Gastrocnemius medialis (tissue), 4 donors: Measurements from ENCODE around the gene KDELR3. TPM values are rescaled to one million over a fixed set of nuclear protein-coding genes. Genes with fewer than 3 reads are reported as not detected.

Experiments
- ATAC-seq, 2 donors: fragments of 150-250 bp; one replicate each; pipeline ENCODE4 v1.9.1; 2016
- DNase-seq, 2 donors: peaks; one replicate each; pipeline ENCODE4 v3.0.0-alpha.2; 2019
- H3K27ac ChIP-seq, 4 donors: fragments of 200-600 bp; sonication (generic); 1 replicate in 1 of 4; 2 replicates in 3 of 4; pipeline ENCODE4 v1.5.1; 2016 to 2018; ENCODE audit warnings: mild to moderate bottlenecking in 2 of 4, moderate library complexity in 1 of 4
- H3K27me3 ChIP-seq, 3 donors: fragments of 200-600 bp; sonication (generic) in 2 of 3; 1 replicate in 1 of 3; 2 replicates in 2 of 3; pipeline versions ENCODE4 v1.5.1 to v1.6.0; 2016 to 2019; ENCODE audit warnings: mild to moderate bottlenecking in 1 of 3, moderate library complexity in 1 of 3
- H3K36me3 ChIP-seq, 2 donors: fragments of 200-600 bp; sonication (generic) in 1 of 2; one replicate each; pipeline ENCODE4 v1.5.1; 2017 to 2018
- H3K4me1 ChIP-seq, 2 donors: fragments of 200-600 bp; sonication (generic) in 1 of 2; one replicate each; pipeline ENCODE4 v1.5.1; 2016 to 2017; ENCODE audit warnings: mild to moderate bottlenecking in 2 of 2
- H3K4me3 ChIP-seq, 4 donors: fragments of 200-600 bp; sonication (generic) in 3 of 4; 1 replicate in 1 of 4; 2 replicates in 3 of 4; pipeline ENCODE4 v1.5.1; 2016 to 2019; ENCODE audit warnings: mild to moderate bottlenecking in 2 of 4
- H3K9me3 ChIP-seq, 3 donors: fragments of 200-600 bp; sonication (generic) in 2 of 3; 1 replicate in 1 of 3; 2 replicates in 2 of 3; pipeline ENCODE4 v1.5.1; 2016 to 2019
- CTCF ChIP-seq, 5 experiments: fragments of 450-650 bp in 3 of 5; fragments of 200-600 bp in 2 of 5; sonication (generic) in 2 of 5; IDR thresholded peaks in 4 of 5; conservative IDR thresholded peaks in 1 of 5; 1 replicate in 4 of 5; 2 replicates in 1 of 5; pipeline ENCODE4 v1.5.1; 2016 to 2019; ENCODE audit warnings: antibody characterized with exemption in 5 of 5, mild to moderate bottlenecking in 3 of 5, moderate library complexity in 3 of 5
- POLR2A ChIP-seq, 2 donors: fragments of 450-650 bp; IDR thresholded peaks; one replicate each; pipeline ENCODE4 v1.6.1; 2017; ENCODE audit warnings: antibody characterized with exemption in 2 of 2, mild to moderate bottlenecking in 2 of 2, moderate library complexity in 2 of 2
- in situ Hi-C, 4 donors: fragments of 200-750 bp; cut with MboI; loops; one replicate each; pipeline versions ENCODE4 v1.15.0 to v1.8.0; 2017; ENCODE audit warnings: low sequenced_read_pairs in 4 of 4
- intact Hi-C: fragments of 100-400 bp; cut with DNase I; formaldehyde crosslinking; loops from one replicate; pipeline ENCODE4 v1.15.1; 2023; ENCODE audit warnings: low total_unique reads
- total RNA-seq, 4 donors: library from RNA; depleted of rRNA; stranded (reverse); fragments of >200 nt; gene quantifications; one replicate each; pipeline versions ENCODE4 v1.1.0 to v1.2.3, GENCODE V29; 2016

The KDELR3 gene
- total RNA-seq, 4 donors from 2014 or later: 0.34 to 2.0 (median 1.3) TPM; not detected in 1

- H3K27ac ChIP-seq: peak overlapping the region; percentile 94 to 100 (median 98)
- DNase-seq (no peak), ATAC-seq (no peak)
- H3K27me3 ChIP-seq: no peaks in the 10 kb centered on the region
- TF ChIP-seq CTCF (IDR thresholded peaks at IDR 0.05 in 4 of 5, conservative IDR thresholded peaks at IDR 0.05 in 1 of 5) (no peak), POLR2A (IDR thresholded peaks at IDR 0.05) (no peak)
- in situ Hi-C loops (no loop called here), intact Hi-C loops (loop anchor here (5.0 to 10.0 kb wide), 2 partner anchors 186 to 232 kb away; partner anchors contain the start of gene CSNK1E)
- peaks cover 0 to 24% of the 10 kb centered on the region in 2 donors for H3K36me3 ChIP-seq
- peaks cover 41 to 49% of the 10 kb centered on the region in 2 donors for H3K4me1 ChIP-seq
- H3K9me3 ChIP-seq: no peaks in the 10 kb centered on the region
- H3K4me3 ChIP-seq: peak overlapping the region; percentile 27 to 95 (median 85)
Measured at GRCh38 chr22:38503021-38503420, 35.1 kb downstream of the KDELR3 start.

DNA sequence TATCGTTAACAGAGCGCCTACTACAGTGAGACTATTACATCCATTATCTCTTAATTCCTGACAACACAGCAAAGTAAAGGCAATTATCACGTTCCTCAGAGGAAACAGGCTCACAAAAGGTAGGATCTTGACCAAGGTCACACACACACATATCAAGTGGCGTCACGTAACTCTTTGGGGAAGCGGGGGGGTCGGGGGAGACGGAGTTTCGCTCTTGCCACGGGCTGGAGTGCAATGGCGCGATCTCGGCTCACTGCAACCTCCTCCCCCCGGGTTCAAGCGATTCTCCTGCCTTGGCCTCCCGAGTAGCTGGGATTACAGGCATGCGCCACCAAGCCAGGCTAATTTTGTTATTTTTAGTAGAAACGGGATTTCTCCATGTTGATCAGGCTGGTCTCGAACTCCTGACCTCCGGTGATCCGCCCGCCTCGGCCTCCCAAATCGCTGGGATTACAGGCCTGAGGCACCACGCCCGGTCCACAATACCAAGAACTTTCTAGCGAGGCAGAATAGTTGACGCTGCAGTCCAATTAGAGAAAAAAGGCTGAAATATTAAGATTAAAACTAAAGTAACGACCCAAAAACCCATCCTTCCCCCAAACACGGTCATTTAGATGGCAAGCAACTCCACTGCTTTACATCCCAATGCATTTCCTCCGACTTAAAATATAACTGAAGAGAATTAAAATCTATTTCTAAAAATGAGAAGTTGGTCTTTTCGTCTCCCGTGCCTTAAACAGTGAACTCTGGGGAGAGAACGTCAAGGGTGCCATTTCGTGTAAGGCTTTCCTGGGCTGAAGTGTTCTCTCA is 37.0 kb downstream of the KDELR3 start:
- peaks cover 0 to 5% of the 10 kb centered on the region in 2 donors for H3K36me3 ChIP-seq
- ATAC-seq: peak in 1 of 2 donors; percentile 16
- H3K4me3 ChIP-seq: peak overlapping the region; percentile 72 to 95 (median 85)
- H3K27me3 ChIP-seq: no peaks in the 10 kb centered on the region
- no peaks in the 10 kb centered on the region for H3K9me3 ChIP-seq
- H3K27ac ChIP-seq: peak overlapping the region; percentile 94 to 100 (median 98)
- peaks cover 41 to 43% of the 10 kb centered on the region in 2 donors for H3K4me1 ChIP-seq
- TF ChIP-seq POLR2A (IDR thresholded peaks at IDR 0.05) (no peak), CTCF (IDR thresholded peaks at IDR 0.05 in 4 of 5, conservative IDR thresholded peaks at IDR 0.05 in 1 of 5) (no peak)
- in situ Hi-C loops (no loop called here), intact Hi-C loops (loop anchor here (1.0 to 10.0 kb wide), 4 partner anchors 65 to 230 kb away; partner anchors contain the start of genes CBY1, CSNK1E, DMC1 and FAM227A)
- DNase-seq: peak; percentile 16 to 62

- H3K4me3 ChIP-seq: peak overlapping the region; percentile 72 to 95 (median 85)
- peak; percentile 59 to 82 for DNase-seq
- intact Hi-C loops: loop anchor here (1.0 to 10.0 kb wide), 3 partner anchors 65 to 229 kb away; partner anchors contain the start of genes CBY1, DMC1 and FAM227A
- H3K27ac ChIP-seq: peak overlapping the region; percentile 94 to 100 (median 98)
- no peaks in the 10 kb centered on the region for H3K36me3 ChIP-seq
- H3K4me1 ChIP-seq: peaks cover 41% of the 10 kb centered on the region in 2 donors
- no peaks in the 10 kb centered on the region for H3K9me3 ChIP-seq
- in situ Hi-C loops: no loop called here
- peak; percentile 58 to 67 for ATAC-seq
- no peaks in the 10 kb centered on the region for H3K27me3 ChIP-seq
- TF ChIP-seq CTCF (IDR thresholded peaks at IDR 0.05 in 4 of 5, conservative IDR thresholded peaks at IDR 0.05 in 1 of 5): peak in 1 of 5 experiments; percentile 5
- peak in 1 of 2 donors; percentile 69 for TF ChIP-seq POLR2A (IDR thresholded peaks at IDR 0.05)
Measured at GRCh38 chr22:38505541-38506117, 37.7 kb downstream of the KDELR3 start.

DNA sequence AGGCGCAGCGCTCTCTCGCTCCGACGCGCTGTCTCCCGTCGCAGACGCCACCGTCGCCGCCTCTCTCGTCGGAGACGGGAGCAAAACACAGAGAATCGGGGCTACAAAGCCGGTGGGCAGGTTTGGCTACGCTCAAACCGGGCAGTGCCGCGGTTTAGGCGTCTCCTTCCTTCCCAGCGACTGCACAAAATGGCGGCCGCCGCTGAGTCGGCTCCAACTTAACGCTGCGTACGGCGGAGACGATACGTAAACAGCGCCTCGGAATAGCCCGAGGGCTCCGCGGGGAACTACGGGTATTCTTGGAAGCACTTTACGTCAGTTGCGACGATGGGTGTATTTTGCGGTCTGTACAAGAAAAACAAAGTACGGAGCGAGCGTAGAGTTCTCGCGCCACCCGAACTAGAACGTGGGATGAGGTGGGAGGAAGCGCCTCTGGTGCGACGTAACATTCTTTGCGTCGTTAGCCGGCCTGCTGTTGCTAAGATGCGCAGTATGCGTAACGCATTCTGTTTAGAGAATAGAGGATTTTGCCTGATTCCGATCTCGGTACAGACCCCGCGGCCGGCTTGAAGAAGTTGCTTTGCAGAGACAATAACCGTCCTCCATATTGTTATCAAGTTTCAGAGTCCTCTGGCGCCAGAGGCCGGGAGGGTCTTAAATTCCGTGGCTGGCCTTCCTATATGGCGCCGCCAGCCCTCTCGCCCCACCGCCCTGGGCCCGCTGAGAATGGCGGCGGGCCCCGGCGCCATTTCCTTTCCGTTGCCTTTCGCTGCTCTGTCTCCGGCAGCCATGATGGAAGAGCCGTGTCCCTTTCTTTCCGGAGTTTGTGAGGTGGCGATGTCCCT is 38.4 kb downstream of the KDELR3 start, which contains the start of gene DDX17:
TSS of gene DDX17 (minus strand) at position 194 of the 845 bp plus-strand sequence.
- peak within 1 kb of the TSS; percentile 72 to 95 (median 85) for H3K4me3 ChIP-seq
- peak; percentile 91 to 92 for ATAC-seq
- TF ChIP-seq CTCF (IDR thresholded peaks at IDR 0.05 in 4 of 5, conservative IDR thresholded peaks at IDR 0.05 in 1 of 5): no peak
- peak; percentile 53 to 84 for TF ChIP-seq POLR2A (IDR thresholded peaks at IDR 0.05)
- peaks cover 34 to 36% of the 10 kb centered on the region in 2 donors for H3K4me1 ChIP-seq
- in situ Hi-C loops (no loop called here), intact Hi-C loops (loop anchor here (10.0 kb wide), 1 partner anchor 228 kb away; no protein-coding TSS in a partner anchor)
- no peaks in the 10 kb centered on the region for H3K36me3 ChIP-seq
- DNase-seq: peak; percentile 91 to 94
- H3K27me3 ChIP-seq: no peaks in the 10 kb centered on the region
- peak within 1 kb of the TSS; percentile 94 to 100 (median 98) for H3K27ac ChIP-seq
- no peaks in the 10 kb centered on the region for H3K9me3 ChIP-seq
